SU-DHL-6 (cell line): ENCODE results near the gene CHKA.

Experiments
- H2AFZ ChIP-seq: fragments of 200-600 bp; sonication (generic); 2 replicates; pipeline ENCODE4 v1.6.1; 2014; ENCODE audit warnings: low read depth, mild to moderate bottlenecking, moderate library complexity, mixed read lengths, antibody characterized with exemption, low read length; ENCODE audit not compliant: severe bottlenecking
- H3F3A ChIP-seq: fragments of 200-600 bp; shearing (Covaris generic); 2 replicates; pipeline ENCODE4 v1.6.0; 2016; ENCODE audit warnings: antibody characterized with exemption, mild to moderate bottlenecking; ENCODE audit not compliant: insufficient read depth
- H3K27ac ChIP-seq: fragments of 200-600 bp; sonication (generic); 2 replicates; pipeline ENCODE4 v1.5.1; 2016; ENCODE audit warnings: low read depth, mild to moderate bottlenecking, low read length, moderate library complexity, mixed read lengths
- H3K27me3 ChIP-seq: fragments of 200-600 bp; sonication (generic), shearing (Covaris generic); 2 replicates; pipeline ENCODE4 v1.6.0; 2014; ENCODE audit warnings: mild to moderate bottlenecking, low read length
- H3K36me3 ChIP-seq: fragments of 200-600 bp; sonication (generic); 2 replicates; pipeline ENCODE4 v1.6.1; 2014; ENCODE audit warnings: mild to moderate bottlenecking, low read length, mixed read lengths
- H3K4me2 ChIP-seq: fragments of 300-600, 200-600 bp; shearing (Covaris generic), sonication (generic); 2 replicates; pipeline ENCODE4 v1.6.0; 2014; ENCODE audit warnings: low read length, low read depth, mild to moderate bottlenecking; ENCODE audit not compliant: poor library complexity, severe bottlenecking
- H3K4me3 ChIP-seq: fragments of 200-600 bp; sonication (generic); 2 replicates; pipeline ENCODE4 v1.5.1; 2014; ENCODE audit warnings: antibody characterized with exemption, low read length, mild to moderate bottlenecking, mixed read lengths; ENCODE audit not compliant: insufficient read depth, poor library complexity, severe bottlenecking
- H3K79me2 ChIP-seq: fragments of 200-600 bp; sonication (generic); 2 replicates; pipeline ENCODE4 v1.6.1; 2014; ENCODE audit warnings: mild to moderate bottlenecking, low read length, moderate library complexity; ENCODE audit not compliant: insufficient read depth
- H3K9ac ChIP-seq: fragments of 200-600 bp; sonication (generic); 2 replicates; pipeline ENCODE4 v1.7.0; 2014; ENCODE audit warnings: mild to moderate bottlenecking, low read length
- H3K9me2 ChIP-seq: fragments of 200-600 bp; sonication (generic); replicated peaks from 2 replicates; pipeline ENCODE4 v1.6.1; 2014; ENCODE audit warnings: low read length; ENCODE audit not compliant: insufficient read depth
- H3K9me3 ChIP-seq: fragments of 200-600 bp; sonication (generic); 2 replicates; pipeline ENCODE4 v1.6.1; 2014; ENCODE audit warnings: low read length, mixed read lengths; ENCODE audit not compliant: insufficient read depth
- H4K20me1 ChIP-seq: fragments of 200-600 bp; sonication (generic); 2 replicates; pipeline ENCODE4 v1.6.1; 2014; ENCODE audit warnings: low read depth, mild to moderate bottlenecking, antibody characterized with exemption, low read length, moderate library complexity, mixed read lengths
- EZH2phosphoT487 ChIP-seq: fragments of 200-600 bp; sonication (generic), shearing (Covaris generic); conservative IDR thresholded peaks from 2 replicates; pipeline ENCODE4 v1.6.1; 2018; ENCODE audit warnings: mild to moderate bottlenecking, antibody characterized with exemption, low read length, moderate library complexity, mixed read lengths
- TF ChIP-seq, protein P1 (sequence below): fragments of 200-600 bp; sonication (generic); IDR thresholded peaks from one replicate; pipeline ENCODE4 v1.5.1; 2017; ENCODE audit warnings: antibody characterized with exemption, mild to moderate bottlenecking, low read length, moderate library complexity; ENCODE audit not compliant: insufficient read depth, poor library complexity, severe bottlenecking

Gene CHKA

DNA sequence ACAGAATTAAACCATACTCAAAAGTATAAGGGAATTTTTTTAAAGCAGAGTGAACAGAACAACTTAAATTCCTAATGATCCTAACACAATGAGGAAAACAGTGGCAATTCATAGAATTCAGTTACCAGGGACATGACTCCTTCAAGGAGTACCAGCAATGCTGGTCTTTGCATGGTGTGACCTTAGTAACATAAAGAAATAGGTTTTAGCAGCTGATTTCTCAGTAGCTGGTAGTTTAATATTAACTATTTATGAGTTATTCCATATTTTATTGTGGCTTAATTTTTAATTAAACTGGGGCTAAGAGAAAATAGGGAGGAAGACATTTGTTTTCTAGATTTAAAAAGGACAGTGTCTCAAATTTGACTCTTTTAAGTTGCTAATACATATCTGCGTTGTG lies 30.9 kb downstream of the CHKA start:
- H3K36me3 ChIP-seq: no peaks in the 10 kb centered on the region
- no peaks in the 10 kb centered on the region for H3K9me2 ChIP-seq
- 0 out of 2 replicates have a peak, but pooled peaks cover 11% of the 10 kb centered on the region for H3K79me2 ChIP-seq
- 0 out of 2 replicates have a peak, but pooled peaks cover 4% of the 10 kb centered on the region for H3F3A ChIP-seq
- no peak for TF ChIP-seq EZH2phosphoT487
- TF ChIP-seq, protein P1, sequence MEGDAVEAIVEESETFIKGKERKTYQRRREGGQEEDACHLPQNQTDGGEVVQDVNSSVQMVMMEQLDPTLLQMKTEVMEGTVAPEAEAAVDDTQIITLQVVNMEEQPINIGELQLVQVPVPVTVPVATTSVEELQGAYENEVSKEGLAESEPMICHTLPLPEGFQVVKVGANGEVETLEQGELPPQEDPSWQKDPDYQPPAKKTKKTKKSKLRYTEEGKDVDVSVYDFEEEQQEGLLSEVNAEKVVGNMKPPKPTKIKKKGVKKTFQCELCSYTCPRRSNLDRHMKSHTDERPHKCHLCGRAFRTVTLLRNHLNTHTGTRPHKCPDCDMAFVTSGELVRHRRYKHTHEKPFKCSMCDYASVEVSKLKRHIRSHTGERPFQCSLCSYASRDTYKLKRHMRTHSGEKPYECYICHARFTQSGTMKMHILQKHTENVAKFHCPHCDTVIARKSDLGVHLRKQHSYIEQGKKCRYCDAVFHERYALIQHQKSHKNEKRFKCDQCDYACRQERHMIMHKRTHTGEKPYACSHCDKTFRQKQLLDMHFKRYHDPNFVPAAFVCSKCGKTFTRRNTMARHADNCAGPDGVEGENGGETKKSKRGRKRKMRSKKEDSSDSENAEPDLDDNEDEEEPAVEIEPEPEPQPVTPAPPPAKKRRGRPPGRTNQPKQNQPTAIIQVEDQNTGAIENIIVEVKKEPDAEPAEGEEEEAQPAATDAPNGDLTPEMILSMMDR: no peak
- no peak overlapping the region for H3K27ac ChIP-seq
- no peak overlapping the region for H2AFZ ChIP-seq
- no peaks in the 10 kb centered on the region for H3K9me3 ChIP-seq
- no peak overlapping the region for H3K4me2 ChIP-seq
- H4K20me1 ChIP-seq: no peaks in the 10 kb centered on the region
- no peak overlapping the region for H3K9ac ChIP-seq
- no peaks in the 10 kb centered on the region for H3K27me3 ChIP-seq
- no peak overlapping the region for H3K4me3 ChIP-seq

DNA sequence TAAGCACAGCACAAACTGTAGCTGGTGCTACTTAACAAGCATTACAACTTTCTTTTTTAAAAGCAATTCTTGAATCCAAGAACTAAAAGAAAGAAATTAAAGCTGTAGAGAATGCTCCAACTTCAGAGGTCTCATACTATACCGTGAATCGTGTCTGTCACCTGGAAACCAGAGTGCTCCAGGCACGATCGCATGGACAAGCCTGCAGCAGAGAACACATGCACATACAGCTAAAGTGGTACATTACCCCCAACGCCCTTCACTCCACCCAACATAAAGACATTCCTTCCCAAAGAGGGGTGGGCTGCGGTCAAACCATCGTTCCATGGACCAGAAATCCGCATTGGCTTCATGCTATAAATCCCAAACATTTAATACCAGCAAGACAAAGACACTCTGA lies 31.5 kb downstream of the CHKA start:
- Histone ChIP-seq H3K9me3 (no peaks in the 10 kb centered on the region), H2AFZ (no peak overlapping the region), H3F3A (0 out of 2 replicates have a peak, but pooled peaks cover 4% of the 10 kb centered on the region), H3K4me2 (no peak overlapping the region), H4K20me1 (no peaks in the 10 kb centered on the region), H3K9ac (no peak overlapping the region), H3K79me2 (0 out of 2 replicates have a peak, but pooled peaks cover 11% of the 10 kb centered on the region), H3K9me2 (no peaks in the 10 kb centered on the region), H3K36me3 (no peaks in the 10 kb centered on the region), H3K27me3 (no peaks in the 10 kb centered on the region), H3K4me3 (no peak overlapping the region), H3K27ac (no peak overlapping the region)
- no peak for TF ChIP-seq EZH2phosphoT487
- TF ChIP-seq, protein P1: no peak

DNA sequence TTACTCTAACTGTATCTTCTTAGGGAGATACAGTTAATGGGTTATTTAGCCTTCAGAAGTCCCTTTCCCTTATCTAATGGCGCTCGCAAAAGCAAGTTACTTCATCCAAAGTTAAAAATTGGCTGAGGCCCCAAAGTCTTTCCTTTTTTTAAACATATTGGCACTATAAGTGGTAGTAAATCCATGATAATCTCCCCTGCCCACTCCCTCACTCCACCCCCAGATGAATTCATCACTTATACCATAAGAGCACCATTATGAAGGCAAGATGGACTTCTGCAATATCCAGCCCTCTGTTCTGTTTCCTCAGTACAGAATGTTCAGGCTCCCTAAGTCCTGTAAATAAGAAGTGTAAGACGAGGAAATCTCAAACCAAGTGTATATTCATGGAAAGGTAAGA lies 37.7 kb downstream of the CHKA start:
- Histone ChIP-seq H3K27me3 (no peaks in the 10 kb centered on the region), H2AFZ (no peak overlapping the region), H4K20me1 (no peaks in the 10 kb centered on the region), H3K9ac (no peak overlapping the region), H3K9me2 (no peaks in the 10 kb centered on the region), H3K27ac (no peak overlapping the region), H3K4me3 (no peak overlapping the region), H3F3A (no peaks in the 10 kb centered on the region), H3K9me3 (no peaks in the 10 kb centered on the region), H3K79me2 (no peaks in the 10 kb centered on the region), H3K4me2 (no peak overlapping the region), H3K36me3 (no peaks in the 10 kb centered on the region)
- TF ChIP-seq EZH2phosphoT487: no peak
- TF ChIP-seq, protein P1: no peak

DNA sequence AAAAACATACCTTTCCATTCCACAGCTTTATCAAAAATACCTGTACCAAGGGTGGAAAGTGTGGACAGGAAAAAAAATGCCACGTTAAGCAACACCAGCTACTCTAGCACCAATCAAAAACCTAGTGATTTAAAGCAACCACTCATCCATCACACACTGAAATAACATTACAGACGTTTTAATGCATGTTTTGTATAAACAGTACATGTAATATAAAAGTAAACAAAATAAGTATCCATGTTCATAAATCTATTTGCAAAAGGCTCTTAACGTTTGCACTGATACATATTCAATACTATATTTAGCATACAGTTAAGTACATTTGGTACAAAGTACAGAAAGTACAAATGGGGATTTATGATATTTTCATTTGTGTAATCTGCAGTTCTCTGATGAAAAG lies 38.7 kb downstream of the CHKA start:
- Histone ChIP-seq H3F3A (no peaks in the 10 kb centered on the region), H2AFZ (no peak overlapping the region), H3K9me2 (no peaks in the 10 kb centered on the region), H3K79me2 (no peaks in the 10 kb centered on the region), H3K36me3 (no peaks in the 10 kb centered on the region), H3K27ac (no peak overlapping the region), H3K27me3 (no peaks in the 10 kb centered on the region), H3K9me3 (no peaks in the 10 kb centered on the region), H3K4me2 (no peak overlapping the region), H4K20me1 (no peaks in the 10 kb centered on the region), H3K4me3 (no peak overlapping the region), H3K9ac (no peak overlapping the region)
- TF ChIP-seq, protein P1: no peak
- TF ChIP-seq EZH2phosphoT487: no peak
